Testis (tissue), 2 donors: ENCODE data around the gene GRID1.

Experiments
- CTCF ChIP-seq, 3 experiments: fragments of 450-650 bp in 2 of 3; fragments of 200-600 bp in 1 of 3; sonication (generic) in 1 of 3; IDR thresholded peaks; one replicate each; pipeline ENCODE4 v1.5.1; 2016 to 2019; ENCODE audit warnings: antibody characterized with exemption in 3 of 3, mild to moderate bottlenecking in 2 of 3, moderate library complexity in 1 of 3
- POLR2A ChIP-seq: fragments of 450-650 bp; IDR thresholded peaks from one replicate; pipeline ENCODE4 v1.6.1; 2017; ENCODE audit warnings: antibody characterized with exemption, mild to moderate bottlenecking, moderate library complexity

GRCh38 chr10:86186633-86187032, 180.0 kb downstream of the GRID1 start:
- TF ChIP-seq POLR2A (no peak), CTCF (IDR thresholded peaks at IDR 0.05) (no peak)
